OCI-LY1 (cell line): ENCODE measurements around the gene TBX19.

Source experiments
- CTCF ChIP-seq: fragments of 200-600 bp; sonication (generic), shearing (Covaris generic); IDR thresholded peaks from 2 replicates; pipeline ENCODE4 v1.5.1; 2017; ENCODE audit warnings: mild to moderate bottlenecking, antibody characterized with exemption, low read length, moderate library complexity, mixed read lengths
- EZH2 ChIP-seq: fragments of 200-600 bp; sonication (generic), shearing (Covaris generic); IDR thresholded peaks from 2 replicates; pipeline ENCODE4 v1.8.0; 2017; ENCODE audit warnings: borderline replicate concordance, mixed run types, mild to moderate bottlenecking, antibody characterized with exemption, low read length, moderate library complexity, mixed read lengths

GRCh38 chr1:168345939-168346338 lies 65.3 kb downstream of the TBX19 start:
- TF ChIP-seq CTCF = no peak
- TF ChIP-seq EZH2 = no peak
